Adrenal gland (tissue), 12 donors: Measurements from ENCODE around the gene DPP6. TPM values are rescaled to one million over a fixed set of nuclear protein-coding genes. Genes with fewer than 3 reads are reported as not detected.

Experiments
- DNase-seq, 7 donors: peaks; one replicate each; pipeline ENCODE4 v3.0.0-alpha.2; 2019 to 2020
- H3K27ac ChIP-seq, 5 donors: fragments of 200-600 bp; sonication (generic) in 4 of 5; 1 replicate in 3 of 5; 2 replicates in 2 of 5; pipeline versions ENCODE4 v1.5.1 to v1.8.0; 2016 to 2020; ENCODE audit warnings: mild to moderate bottlenecking in 1 of 5
- H3K27me3 ChIP-seq: fragments of 200-600 bp; 2 replicates; pipeline ENCODE4 v1.8.0; 2021
- H3K36me3 ChIP-seq, 2 donors: fragments of 200-600 bp; replicated peaks in 1 of 2; 1 replicate in 1 of 2; 2 replicates in 1 of 2; pipeline versions ENCODE4 v1.5.1 to v1.8.0; 2018 to 2022
- H3K4me1 ChIP-seq, 2 donors: fragments of 200-600 bp; replicated peaks in 1 of 2; 1 replicate in 1 of 2; 2 replicates in 1 of 2; pipeline versions ENCODE4 v1.5.1 to v1.8.0; 2018 to 2021
- H3K4me3 ChIP-seq, 4 donors: fragments of 200-600 bp; sonication (generic) in 3 of 4; one replicate each; pipeline ENCODE4 v1.5.1; 2016 to 2018
- H3K9me3 ChIP-seq, 3 donors: fragments of 200-600 bp; sonication (generic) in 1 of 3; replicated peaks in 1 of 3; 1 replicate in 2 of 3; 2 replicates in 1 of 3; pipeline versions ENCODE4 v1.5.1 to v1.8.0; 2016 to 2021
- CTCF ChIP-seq, 6 experiments: fragments of 450-650 bp in 4 of 6; fragments of 200-600 bp in 2 of 6; sonication (generic) in 1 of 6; IDR thresholded peaks; 1 replicate in 5 of 6; 2 replicates in 1 of 6; pipeline versions ENCODE4 v1.5.1 to v1.8.0; 2016 to 2021; ENCODE audit warnings: antibody characterized with exemption in 6 of 6, mild to moderate bottlenecking in 2 of 6, moderate library complexity in 1 of 6
- POLR2A ChIP-seq, 2 donors: fragments of 450-650 bp; IDR thresholded peaks; one replicate each; pipeline ENCODE4 v1.6.1; 2017; ENCODE audit warnings: antibody characterized with exemption in 2 of 2, mild to moderate bottlenecking in 2 of 2, moderate library complexity in 1 of 2
- WGBS, 4 donors: extraction: QIAGEN DNeasy Blood & Tissue Kit in 2 of 4; methylation state at CpG; one replicate each; pipeline versions ENCODE4 v1.1.5 to v1.1.7; 2013 to 2017; 5-methylcytosine and 5-hydroxymethylcytosine counted together
- intact Hi-C, 2 donors: fragments of 100-400 bp; cut with DNase I; formaldehyde crosslinking; loops; one replicate each; pipeline versions ENCODE4 v1.14.1 to v1.15.0; 2022 to 2023
- polyA plus RNA-seq, 3 donors: library from polyadenylated mRNA; stranded (reverse); fragments of 200-250 nt in 2 of 3; fragments of 350-450 nt in 1 of 3; fragmentation: Illumina TruSeq in 1 of 3; extraction: RNeasy Lipid Tissue Mini Kit (QIAGEN cat#74804) in 1 of 3; gene quantifications; one replicate each; pipeline ENCODE4 v1.2.3, GENCODE V29; 2013 to 2014
- total RNA-seq, 9 donors: library from RNA; depleted of rRNA in 4 of 9; stranded (reverse); fragments of >200 nt in 4 of 9; fragments of 120-200 nt in 1 of 9; fragmentation: NEBNext Ultra II Directional in 1 of 9; extraction: Animal tissue kit (Norgen Biotek cat#: 25700) in 1 of 9; gene quantifications; one replicate each; pipeline versions ENCODE4 v1.1.0 to v1.2.4, GENCODE V29; 2013 to 2023
- donor health status: healthy with polysubstance abuse.
- donor health status: Bipolar disorder and iron deficiency.
- donor health status: DM: yes; HTN: yes; CAD: no.
- donor health status: DM: no; HTN: no; CAD: no.
- donor health status: DM: no; HTN: no; CAD: no.
- donor health status: DM: yes; HTN: yes; CAD: no.

Gene DPP6
- total and polyA plus RNA-seq, 12 donors = 0.39 to 13.1 (median 5.1) TPM

- TF ChIP-seq POLR2A (IDR thresholded peaks at IDR 0.05) (no peak), CTCF (IDR thresholded peaks at IDR 0.05) (no peak)
- Histone ChIP-seq H3K4me3 (no peak overlapping the region), H3K36me3 (no peaks in the 10 kb centered on the region), H3K9me3 (no peaks in the 10 kb centered on the region), H3K27me3 (no peaks in the 10 kb centered on the region), H3K4me1 (no peaks in the 10 kb centered on the region), H3K27ac (no peak overlapping the region)
- DNase-seq = no peak
- WGBS, 4 donors = 66 to 79% (median 70%) methylated on average over 5 to 6 of the region's 6 CpGs
- intact Hi-C loops = no loop called here
Measured at GRCh38 chr7:154709840-154710520, 657.8 kb downstream of the DPP6 start.

GRCh38 chr7:154720016-154720415, 667.8 kb downstream of the DPP6 start:
- 55 to 67% (median 63%) methylated on average over 5 of the region's 5 CpGs for WGBS, 4 donors

GRCh38 chr7:154721086-154721485, 668.9 kb downstream of the DPP6 start:
- TF ChIP-seq POLR2A (IDR thresholded peaks at IDR 0.05) (no peak), CTCF (IDR thresholded peaks at IDR 0.05) (no peak)
- no peaks in the 10 kb centered on the region for H3K27me3 ChIP-seq
- 71 to 81% (median 75%) methylated on average over 7 of the region's 7 CpGs for WGBS, 4 donors
- no peaks in the 10 kb centered on the region for H3K9me3 ChIP-seq
- no peak overlapping the region for H3K27ac ChIP-seq
- DNase-seq = no peak
- no peaks in the 10 kb centered on the region for H3K36me3 ChIP-seq
- H3K4me1 ChIP-seq = no peaks in the 10 kb centered on the region
- intact Hi-C loops = no loop called here
- H3K4me3 ChIP-seq = no peak overlapping the region

More at GRCh38 chr7:154720016-154720415, 667.8 kb downstream of the DPP6 start:
- H3K4me3 ChIP-seq = no peak overlapping the region
- H3K27ac ChIP-seq = no peak overlapping the region
- H3K27me3 ChIP-seq = no peaks in the 10 kb centered on the region
- no peaks in the 10 kb centered on the region for H3K9me3 ChIP-seq
- no peak for TF ChIP-seq POLR2A (IDR thresholded peaks at IDR 0.05)
- no peak for TF ChIP-seq CTCF (IDR thresholded peaks at IDR 0.05)
- H3K36me3 ChIP-seq = no peaks in the 10 kb centered on the region
- DNase-seq = no peak
- H3K4me1 ChIP-seq = no peaks in the 10 kb centered on the region
- intact Hi-C loops = no loop called here

GRCh38 chr7:154726368-154726767, 674.2 kb downstream of the DPP6 start:
- Histone ChIP-seq H3K4me1 (no peaks in the 10 kb centered on the region), H3K9me3 (no peaks in the 10 kb centered on the region), H3K27me3 (no peaks in the 10 kb centered on the region), H3K4me3 (no peak overlapping the region), H3K27ac (no peak overlapping the region), H3K36me3 (no peaks in the 10 kb centered on the region)
- intact Hi-C loops = no loop called here
- no peak for TF ChIP-seq POLR2A (IDR thresholded peaks at IDR 0.05)
- TF ChIP-seq CTCF (IDR thresholded peaks at IDR 0.05) = no peak
- DNase-seq = no peak
- 71 to 83% (median 80%) methylated on average over 4 of the region's 4 CpGs for WGBS, 4 donors
